ENCODE results near the gene EIF3D.

The EIF3D gene

GRCh38 chr22:36510966-36511881 is 17.7 kb downstream of the EIF3D start:
- no peak for ATAC-seq (replicated peaks)
- H3K4me1 Mint-ChIP-seq (ENCODE audit: low read depth in 2 of 2): peaks cover 0 to 15% of the 10 kb centered on the region in 2 donors
- H3K9me3 Mint-ChIP-seq: no peaks in the 10 kb centered on the region
- H3K4me3 Mint-ChIP-seq: no peak overlapping the region
- no peaks in the 10 kb centered on the region for H3K27me3 Mint-ChIP-seq
- DNase-seq: peak in 2 of 3 experiments; percentile 10 to 30
- H3K27ac Mint-ChIP-seq: peak overlapping the region in 1 of 2 donors; percentile 86
- H3K36me3 Mint-ChIP-seq (ENCODE audit: insufficient read depth): peaks cover 68% of the 10 kb centered on the region

GRCh38 chr22:36510384-36510783 is 18.6 kb downstream of the EIF3D start:
- Mint-ChIP-seq H3K27ac (peak overlapping the region in 1 of 2 donors; percentile 62), H3K36me3 (ENCODE audit: insufficient read depth) (peaks cover 59% of the 10 kb centered on the region), H3K4me3 (no peak overlapping the region), H3K27me3 (no peaks in the 10 kb centered on the region), H3K4me1 (ENCODE audit: low read depth in 2 of 2) (peaks cover 0 to 15% of the 10 kb centered on the region in 2 donors), H3K9me3 (no peaks in the 10 kb centered on the region)
- ATAC-seq (replicated peaks) (no peak), DNase-seq (no peak)

- no peak overlapping the region for H3K4me3 Mint-ChIP-seq
- H3K9me3 Mint-ChIP-seq: no peaks in the 10 kb centered on the region
- no peak for ATAC-seq (replicated peaks)
- H3K27ac Mint-ChIP-seq: peak overlapping the region in 1 of 2 donors; percentile 69
- peaks cover 31% of the 10 kb centered on the region for H3K36me3 Mint-ChIP-seq (ENCODE audit: insufficient read depth)
- H3K27me3 Mint-ChIP-seq: no peaks in the 10 kb centered on the region
- DNase-seq: no peak
- peaks cover 0 to 13% of the 10 kb centered on the region in 2 donors for H3K4me1 Mint-ChIP-seq (ENCODE audit: low read depth in 2 of 2)
Observed at GRCh38 chr22:36507518-36508010, 21.4 kb downstream of the EIF3D start.

GRCh38 chr22:36506637-36507517 is 22.1 kb downstream of the EIF3D start, which contains the start of gene FOXRED2:
Gene FOXRED2 (minus strand): TSS chr22:36507040. CDS start chr22:36506422, 618 bp downstream.
- Mint-ChIP-seq H3K9me3 (no peaks in the 10 kb centered on the region), H3K4me3 (peak within 1 kb of the TSS; percentile 68 to 69), H3K4me1 (ENCODE audit: low read depth in 2 of 2) (peaks cover 0 to 10% of the 10 kb centered on the region in 2 donors), H3K27me3 (no peaks in the 10 kb centered on the region), H3K27ac (peak within 1 kb of the TSS; percentile 17 to 69), H3K36me3 (ENCODE audit: insufficient read depth) (peaks cover 24% of the 10 kb centered on the region)
- DNase-seq: peak; percentile 88 to 92 (median 89)
- ATAC-seq (replicated peaks): peak; percentile 96

- H3K4me3 Mint-ChIP-seq: peak overlapping the region; percentile 68 to 69
- no peak overlapping the region for H3K27ac Mint-ChIP-seq
- peaks cover 17% of the 10 kb centered on the region for H3K36me3 Mint-ChIP-seq (ENCODE audit: insufficient read depth)
- ATAC-seq (replicated peaks) (no peak), DNase-seq (no peak)
- H3K9me3 Mint-ChIP-seq: no peaks in the 10 kb centered on the region
- no peaks in the 10 kb centered on the region for H3K27me3 Mint-ChIP-seq
- peaks cover 0 to 5% of the 10 kb centered on the region in 2 donors for H3K4me1 Mint-ChIP-seq (ENCODE audit: low read depth in 2 of 2)
Observed at GRCh38 chr22:36505998-36506635, 22.8 kb downstream of the EIF3D start.

GRCh38 chr22:36497910-36498665 is 30.9 kb downstream of the EIF3D start:
- H3K4me1 Mint-ChIP-seq (ENCODE audit: low read depth in 2 of 2): no peaks in the 10 kb centered on the region
- no peaks in the 10 kb centered on the region for H3K27me3 Mint-ChIP-seq
- H3K4me3 Mint-ChIP-seq: no peak overlapping the region
- DNase-seq: no peak
- ATAC-seq (replicated peaks): no peak
- H3K27ac Mint-ChIP-seq: no peak overlapping the region
- H3K36me3 Mint-ChIP-seq (ENCODE audit: insufficient read depth): peaks cover 3% of the 10 kb centered on the region
- no peaks in the 10 kb centered on the region for H3K9me3 Mint-ChIP-seq

- H3K27ac Mint-ChIP-seq: no peak overlapping the region
- H3K9me3 Mint-ChIP-seq: no peaks in the 10 kb centered on the region
- H3K4me1 Mint-ChIP-seq (ENCODE audit: low read depth in 2 of 2): no peaks in the 10 kb centered on the region
- peaks cover 4% of the 10 kb centered on the region for H3K36me3 Mint-ChIP-seq (ENCODE audit: insufficient read depth)
- ATAC-seq (replicated peaks): peak; percentile 41
- no peak overlapping the region for H3K4me3 Mint-ChIP-seq
- no peak for DNase-seq
- H3K27me3 Mint-ChIP-seq: no peaks in the 10 kb centered on the region
Observed at GRCh38 chr22:36493690-36494110, 35.3 kb downstream of the EIF3D start.

GRCh38 chr22:36492109-36492508 is 36.9 kb downstream of the EIF3D start:
- Mint-ChIP-seq H3K4me1 (ENCODE audit: low read depth in 2 of 2) (no peaks in the 10 kb centered on the region), H3K9me3 (no peaks in the 10 kb centered on the region), H3K4me3 (no peak overlapping the region), H3K27ac (peak overlapping the region in 1 of 2 donors; percentile 15), H3K36me3 (ENCODE audit: insufficient read depth) (peaks cover 6% of the 10 kb centered on the region), H3K27me3 (no peaks in the 10 kb centered on the region)
- ATAC-seq (replicated peaks): no peak
- no peak for DNase-seq

GRCh38 chr22:36491155-36491554 is 37.8 kb downstream of the EIF3D start:
- no peak overlapping the region for H3K4me3 Mint-ChIP-seq
- H3K9me3 Mint-ChIP-seq: no peaks in the 10 kb centered on the region
- H3K4me1 Mint-ChIP-seq (ENCODE audit: low read depth in 2 of 2): peaks cover 0 to 4% of the 10 kb centered on the region in 2 donors
- peaks cover 10% of the 10 kb centered on the region for H3K36me3 Mint-ChIP-seq (ENCODE audit: insufficient read depth)
- H3K27me3 Mint-ChIP-seq: no peaks in the 10 kb centered on the region
- H3K27ac Mint-ChIP-seq: peak overlapping the region in 1 of 2 donors; percentile 14
- no peak for DNase-seq
- no peak for ATAC-seq (replicated peaks)

GRCh38 chr22:36486619-36487384 is 42.2 kb downstream of the EIF3D start:
- DNase-seq: peak; percentile 59 to 68 (median 61)
- H3K4me3 Mint-ChIP-seq: no peak overlapping the region
- ATAC-seq (replicated peaks): no peak
- no peaks in the 10 kb centered on the region for H3K27me3 Mint-ChIP-seq
- no peak overlapping the region for H3K27ac Mint-ChIP-seq
- H3K36me3 Mint-ChIP-seq (ENCODE audit: insufficient read depth): peaks cover 12% of the 10 kb centered on the region
- no peaks in the 10 kb centered on the region for H3K9me3 Mint-ChIP-seq
- H3K4me1 Mint-ChIP-seq (ENCODE audit: low read depth in 2 of 2): peaks cover 4 to 7% of the 10 kb centered on the region in 2 donors

GRCh38 chr22:36481393-36482168 is 47.4 kb downstream of the EIF3D start, which contains the start of gene TXN2:
Gene TXN2 (minus strand): TSS chr22:36481640. CDS start chr22:36480837, 803 bp downstream.
- no peaks in the 10 kb centered on the region for H3K9me3 Mint-ChIP-seq

More at GRCh38 chr22:36481393-36482168, 47.4 kb downstream of the EIF3D start, which contains the start of gene TXN2:
- DNase-seq (peak; percentile 96 to 98 (median 97)), ATAC-seq (replicated peaks) (peak; percentile 89)
- peak within 1 kb of the TSS; percentile 96 to 99 for H3K27ac Mint-ChIP-seq
- no peaks in the 10 kb centered on the region for H3K27me3 Mint-ChIP-seq
- H3K4me3 Mint-ChIP-seq: peak within 1 kb of the TSS; percentile 89 to 96
- H3K36me3 Mint-ChIP-seq (ENCODE audit: insufficient read depth): peaks cover 40% of the 10 kb centered on the region
- peaks cover 13 to 16% of the 10 kb centered on the region in 2 donors for H3K4me1 Mint-ChIP-seq (ENCODE audit: low read depth in 2 of 2)

Measured in effector memory CD8-positive, alpha-beta T cell (primary cell).